ENCODE measurements around the gene TOPBP1. TPM values are rescaled to one million over a fixed set of nuclear protein-coding genes. Genes with fewer than 3 reads are reported as not detected.

Gene TOPBP1
- total RNA-seq, 1 donor from 2014 or later, result 18.2 TPM

DNA sequence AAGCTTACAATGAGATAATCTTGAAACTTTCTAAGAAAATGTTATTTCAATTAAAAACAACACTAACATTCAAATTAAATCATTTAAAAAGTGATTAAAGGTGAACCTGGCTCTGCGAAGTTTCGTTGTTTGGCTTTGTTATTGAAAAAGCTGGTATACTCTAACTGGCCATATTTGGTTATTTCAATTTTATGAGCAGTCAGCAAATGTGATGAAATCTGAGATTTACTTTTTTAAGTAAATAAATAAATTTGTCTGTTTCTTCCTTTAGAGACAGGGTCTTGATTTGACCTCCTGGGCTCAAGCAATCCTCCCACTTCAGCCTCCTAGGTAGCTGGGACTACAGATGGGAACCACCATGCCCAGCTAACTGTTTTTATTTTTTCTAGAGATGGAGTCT is 50.2 kb downstream of the TOPBP1 start:
- Histone ChIP-seq H3K4me1 (no peaks in the 10 kb centered on the region), H3K27ac (no peak overlapping the region), H3K27me3 (ENCODE audit: low read depth) (no peaks in the 10 kb centered on the region), H3K9me3 (no peaks in the 10 kb centered on the region), H3K36me3 (peaks cover 74% of the 10 kb centered on the region), H3K4me3 (no peak overlapping the region)
- DNase-seq (no peak), ATAC-seq (no peak)
- intact Hi-C loops (cut with DNase I), result no loop called here
- TF ChIP-seq, protein P1, sequence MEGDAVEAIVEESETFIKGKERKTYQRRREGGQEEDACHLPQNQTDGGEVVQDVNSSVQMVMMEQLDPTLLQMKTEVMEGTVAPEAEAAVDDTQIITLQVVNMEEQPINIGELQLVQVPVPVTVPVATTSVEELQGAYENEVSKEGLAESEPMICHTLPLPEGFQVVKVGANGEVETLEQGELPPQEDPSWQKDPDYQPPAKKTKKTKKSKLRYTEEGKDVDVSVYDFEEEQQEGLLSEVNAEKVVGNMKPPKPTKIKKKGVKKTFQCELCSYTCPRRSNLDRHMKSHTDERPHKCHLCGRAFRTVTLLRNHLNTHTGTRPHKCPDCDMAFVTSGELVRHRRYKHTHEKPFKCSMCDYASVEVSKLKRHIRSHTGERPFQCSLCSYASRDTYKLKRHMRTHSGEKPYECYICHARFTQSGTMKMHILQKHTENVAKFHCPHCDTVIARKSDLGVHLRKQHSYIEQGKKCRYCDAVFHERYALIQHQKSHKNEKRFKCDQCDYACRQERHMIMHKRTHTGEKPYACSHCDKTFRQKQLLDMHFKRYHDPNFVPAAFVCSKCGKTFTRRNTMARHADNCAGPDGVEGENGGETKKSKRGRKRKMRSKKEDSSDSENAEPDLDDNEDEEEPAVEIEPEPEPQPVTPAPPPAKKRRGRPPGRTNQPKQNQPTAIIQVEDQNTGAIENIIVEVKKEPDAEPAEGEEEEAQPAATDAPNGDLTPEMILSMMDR (IDR thresholded peaks at IDR 0.05), result no peak

DNA sequence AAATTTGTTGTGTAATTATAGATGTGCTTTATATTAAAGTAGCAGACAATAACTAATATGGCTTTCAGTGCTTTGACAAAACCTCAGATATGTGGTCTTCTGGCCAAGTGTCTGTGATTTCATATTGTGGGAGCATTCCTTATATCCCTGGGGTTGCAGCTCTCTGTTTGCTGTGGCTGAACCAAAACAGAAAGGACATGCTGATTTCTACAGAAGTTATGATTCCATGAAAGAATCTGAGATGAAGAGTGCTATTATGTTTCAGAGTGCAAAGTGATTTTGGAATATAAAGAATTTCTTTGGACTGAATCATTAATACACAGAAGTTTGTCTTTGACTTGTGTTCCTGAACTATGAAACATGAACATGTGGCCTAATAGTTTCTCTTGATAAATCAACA is 51.7 kb downstream of the TOPBP1 start:
- ATAC-seq (no peak), DNase-seq (no peak)
- Histone ChIP-seq H3K27me3 (ENCODE audit: low read depth) (no peaks in the 10 kb centered on the region), H3K36me3 (peaks cover 67% of the 10 kb centered on the region), H3K4me3 (no peak overlapping the region), H3K27ac (no peak overlapping the region), H3K9me3 (no peaks in the 10 kb centered on the region), H3K4me1 (no peaks in the 10 kb centered on the region)
- TF ChIP-seq, protein P1 (IDR thresholded peaks at IDR 0.05), result no peak
- intact Hi-C loops (cut with DNase I), result no loop called here

DNA sequence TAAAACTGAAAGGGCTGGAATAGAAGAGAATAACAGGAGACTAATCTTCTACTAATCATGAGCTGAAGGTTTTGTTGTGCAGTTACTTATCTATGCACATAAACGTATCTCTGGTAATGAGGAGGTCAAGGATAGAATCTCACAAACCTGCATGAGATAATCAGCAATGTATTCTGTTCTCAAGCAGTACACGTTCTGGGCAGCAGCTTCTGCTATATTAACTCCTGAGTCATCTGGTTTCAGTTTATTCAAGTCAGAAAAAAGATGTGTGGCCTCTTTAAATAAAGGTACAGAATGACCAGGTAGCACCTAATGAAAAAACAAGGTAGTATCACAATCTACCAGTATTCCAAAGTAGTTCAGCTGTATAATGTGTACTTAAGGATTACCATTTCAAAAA is 53.4 kb downstream of the TOPBP1 start:
- intact Hi-C loops (cut with DNase I), result no loop called here
- H3K27me3 ChIP-seq (ENCODE audit: low read depth), result no peaks in the 10 kb centered on the region
- peaks cover 57% of the 10 kb centered on the region for H3K36me3 ChIP-seq
- DNase-seq (no peak), ATAC-seq (no peak)
- H3K4me3 ChIP-seq, result no peak overlapping the region
- no peaks in the 10 kb centered on the region for H3K9me3 ChIP-seq
- H3K27ac ChIP-seq, result no peak overlapping the region
- H3K4me1 ChIP-seq, result no peaks in the 10 kb centered on the region
- TF ChIP-seq, protein P1 (IDR thresholded peaks at IDR 0.05), result no peak

DNA sequence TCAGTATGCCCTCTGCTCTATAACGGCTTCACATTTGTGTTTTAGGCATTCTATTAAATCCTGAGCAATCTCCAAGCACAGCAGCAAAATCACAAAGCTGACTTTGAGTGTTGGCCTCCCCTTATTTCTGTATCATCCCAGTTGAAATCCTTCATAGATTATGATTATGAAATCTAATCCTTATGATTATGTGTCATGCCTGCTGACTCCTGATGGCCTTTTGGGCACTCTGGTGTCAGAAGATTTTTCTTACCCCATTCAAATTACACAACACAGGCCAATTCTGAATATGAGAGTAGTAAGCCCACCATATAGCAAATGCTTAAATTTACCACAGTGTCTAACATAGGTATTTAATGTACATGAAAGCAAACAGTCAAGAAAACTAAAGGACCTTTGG is 53.9 kb downstream of the TOPBP1 start:
- ATAC-seq (no peak), DNase-seq (no peak)
- Histone ChIP-seq H3K36me3 (peaks cover 57% of the 10 kb centered on the region), H3K4me1 (no peaks in the 10 kb centered on the region), H3K4me3 (no peak overlapping the region), H3K9me3 (no peaks in the 10 kb centered on the region), H3K27me3 (ENCODE audit: low read depth) (no peaks in the 10 kb centered on the region), H3K27ac (no peak overlapping the region)
- TF ChIP-seq, protein P1 (IDR thresholded peaks at IDR 0.05), result no peak
- intact Hi-C loops (cut with DNase I), result no loop called here

DNA sequence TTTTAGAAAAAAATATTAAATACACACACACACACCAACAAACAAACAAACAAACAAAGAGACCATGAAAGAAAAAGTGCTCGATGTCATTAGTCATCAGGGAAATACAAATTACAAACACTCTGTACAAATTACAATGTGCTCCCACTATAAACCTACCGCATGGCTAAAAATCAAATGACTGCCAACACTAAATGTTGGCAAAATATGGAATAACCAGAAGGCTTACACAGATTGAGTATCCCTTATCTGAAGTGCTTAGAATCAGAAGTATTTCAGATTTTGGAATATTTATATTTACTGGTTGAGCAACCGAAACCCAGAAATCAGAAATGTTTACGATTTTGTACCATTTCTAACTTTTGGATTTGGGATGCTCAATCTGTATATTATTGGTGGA is 54.8 kb downstream of the TOPBP1 start:
- TF ChIP-seq, protein P1 (IDR thresholded peaks at IDR 0.05), result no peak
- intact Hi-C loops (cut with DNase I), result no loop called here
- ATAC-seq (no peak), DNase-seq (no peak)
- Histone ChIP-seq H3K9me3 (no peaks in the 10 kb centered on the region), H3K4me3 (no peak overlapping the region), H3K36me3 (peaks cover 50% of the 10 kb centered on the region), H3K4me1 (no peaks in the 10 kb centered on the region), H3K27ac (no peak overlapping the region), H3K27me3 (ENCODE audit: low read depth) (no peaks in the 10 kb centered on the region)

DNA sequence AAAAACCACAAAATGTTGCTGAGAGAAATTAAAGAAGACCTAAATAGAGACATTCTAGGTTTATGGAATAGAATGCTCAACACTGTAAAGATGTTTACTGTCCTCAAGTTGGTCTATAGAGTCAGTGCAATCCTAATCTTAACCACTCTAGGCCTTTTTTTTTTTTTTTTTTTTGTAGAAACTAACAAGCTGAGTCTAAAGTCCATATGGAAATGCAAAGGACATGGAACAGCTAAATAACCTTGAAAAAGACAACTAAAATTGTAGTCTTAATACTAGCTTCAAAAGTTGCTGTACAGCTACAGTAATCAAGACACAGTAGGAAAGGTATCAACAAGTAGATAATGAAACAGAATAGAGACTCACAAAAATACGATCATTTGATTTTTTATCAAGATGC is 55.4 kb downstream of the TOPBP1 start:
- H3K36me3 ChIP-seq, result peaks cover 45% of the 10 kb centered on the region
- no peak overlapping the region for H3K27ac ChIP-seq
- DNase-seq, result no peak
- H3K27me3 ChIP-seq (ENCODE audit: low read depth), result no peaks in the 10 kb centered on the region
- no peak overlapping the region for H3K4me3 ChIP-seq
- H3K4me1 ChIP-seq, result no peaks in the 10 kb centered on the region
- no peak for ATAC-seq
- TF ChIP-seq, protein P1 (IDR thresholded peaks at IDR 0.05), result no peak
- intact Hi-C loops (cut with DNase I), result no loop called here
- H3K9me3 ChIP-seq, result no peaks in the 10 kb centered on the region
